DMS114 treated with DMSO at 0.1 percent for 48 hours (cell line): Measurements from ENCODE around the gene CDK17.
"Not testable (repeated sequence)": the region's sequence is repeated elsewhere in the genome, so short reads cannot be mapped to it uniquely, and the experiment has no call there.

ENCODE experiments used
- DNase-seq: peaks from one replicate; lab custom pipeline; 2025; ENCODE audit not compliant: unreplicated experiment; lab: John Stamatoyannopoulos, UW

Gene CDK17

GRCh38 chr12:96395236-96395635, 5.0 kb downstream of the CDK17 start:
- no peak for DNase-seq

GRCh38 chr12:96393229-96393628, 7.0 kb downstream of the CDK17 start:
- not testable (repeated sequence) for DNase-seq

DNA sequence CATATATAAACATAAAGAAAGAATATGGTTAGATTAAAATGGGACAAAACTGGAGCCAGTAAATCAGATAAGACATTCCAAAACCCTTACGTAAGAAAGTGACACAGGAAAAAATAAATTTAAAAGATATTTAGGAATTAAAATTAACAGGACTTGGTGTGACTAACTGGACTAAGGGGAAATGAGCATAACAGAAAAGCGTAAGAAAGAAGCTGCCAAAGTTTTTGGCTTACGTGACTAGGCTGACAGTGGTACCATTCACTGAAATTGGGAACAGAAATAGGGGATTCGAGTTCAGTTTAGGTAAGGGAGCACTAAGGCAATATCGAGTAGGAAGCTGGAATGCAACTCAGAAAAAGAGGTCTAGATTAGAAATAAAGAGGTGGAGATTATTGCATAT, 7.8 kb downstream of the CDK17 start:
- DNase-seq = no peak

GRCh38 chr12:96387981-96388380, 12.3 kb downstream of the CDK17 start:
- DNase-seq = no peak

DNA sequence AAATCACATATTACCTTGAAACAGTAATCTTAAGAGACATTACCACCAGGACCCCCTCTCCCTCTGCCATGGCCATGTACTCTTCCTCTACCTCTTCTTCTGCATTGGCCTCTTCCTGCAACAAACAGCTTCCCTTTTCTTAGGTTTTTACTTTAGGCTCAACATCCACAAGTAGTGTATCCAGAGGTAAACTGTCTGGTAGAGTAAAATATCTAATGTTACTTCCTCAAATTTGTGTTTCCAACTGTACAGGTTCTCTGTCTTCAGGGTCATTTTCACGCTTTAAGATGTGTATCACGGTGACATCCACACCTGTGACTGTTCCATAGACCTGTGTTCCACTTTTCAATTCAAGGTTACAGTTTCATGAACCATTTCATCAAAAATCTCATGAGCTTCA, 13.4 kb downstream of the CDK17 start:
- DNase-seq = no peak

DNA sequence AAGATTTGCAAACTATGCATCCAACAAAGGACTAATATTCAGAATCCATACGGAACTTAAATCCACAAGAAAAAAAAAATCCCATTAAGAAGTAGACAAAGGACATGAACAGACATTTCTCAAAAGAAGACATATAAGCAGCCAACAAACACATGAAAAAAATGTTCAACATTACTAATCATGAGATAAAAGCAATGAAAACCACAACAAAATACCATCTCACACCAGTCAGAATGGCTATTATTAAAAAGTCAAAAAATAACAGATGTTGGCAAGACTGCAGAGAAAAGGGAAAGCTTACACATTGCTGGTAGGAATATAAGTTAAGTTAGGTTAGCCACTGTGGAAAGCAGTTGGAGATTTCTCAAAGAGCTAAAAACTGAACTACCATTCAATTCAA, 16.2 kb downstream of the CDK17 start:
- no peak for DNase-seq

- DNase-seq = no peak
These were observed 16.9 kb downstream of the CDK17 start for GRCh38 chr12:96383371-96383770.

DNA sequence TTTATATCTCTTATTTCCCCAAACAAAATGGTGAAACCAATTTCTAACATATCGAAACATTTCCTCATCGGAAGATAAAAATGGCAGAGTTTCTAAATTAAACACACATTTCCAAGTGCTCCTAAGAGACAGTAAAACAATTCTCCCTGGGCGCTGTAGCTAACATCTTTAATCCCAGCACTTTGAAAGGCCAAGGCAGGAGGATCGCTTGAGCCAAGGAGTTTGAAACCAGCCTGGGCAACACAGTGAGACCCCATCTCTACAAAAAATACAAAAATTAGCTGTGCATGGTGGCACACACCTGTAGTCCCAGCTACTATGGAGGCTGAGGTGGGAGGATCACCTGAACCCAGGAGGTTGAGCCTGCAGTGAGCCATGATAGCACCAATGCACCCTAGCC, 20.5 kb downstream of the CDK17 start:
- not testable (repeated sequence) for DNase-seq

DNA sequence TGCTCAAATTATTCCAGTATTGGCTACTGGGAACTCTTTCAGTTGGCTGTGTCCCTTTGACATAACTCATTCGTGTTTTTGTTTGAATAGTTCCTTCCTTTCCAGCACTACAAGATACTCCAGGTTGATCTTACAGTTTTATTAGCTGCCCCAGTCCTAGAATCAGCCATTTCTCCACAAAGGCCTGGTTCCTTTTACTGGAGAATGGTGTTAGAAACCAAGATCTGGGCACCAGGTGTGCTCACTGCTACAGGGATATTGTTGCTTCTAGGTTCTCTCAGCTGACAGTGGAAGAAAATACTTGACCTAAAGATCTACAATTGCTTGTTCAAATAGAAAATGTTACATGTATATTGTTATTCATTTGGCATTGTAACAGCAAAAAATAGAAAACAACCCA, 21.9 kb downstream of the CDK17 start:
- no peak for DNase-seq

- no peak for DNase-seq
These were observed 23.4 kb downstream of the CDK17 start for GRCh38 chr12:96376865-96377264.

DNA sequence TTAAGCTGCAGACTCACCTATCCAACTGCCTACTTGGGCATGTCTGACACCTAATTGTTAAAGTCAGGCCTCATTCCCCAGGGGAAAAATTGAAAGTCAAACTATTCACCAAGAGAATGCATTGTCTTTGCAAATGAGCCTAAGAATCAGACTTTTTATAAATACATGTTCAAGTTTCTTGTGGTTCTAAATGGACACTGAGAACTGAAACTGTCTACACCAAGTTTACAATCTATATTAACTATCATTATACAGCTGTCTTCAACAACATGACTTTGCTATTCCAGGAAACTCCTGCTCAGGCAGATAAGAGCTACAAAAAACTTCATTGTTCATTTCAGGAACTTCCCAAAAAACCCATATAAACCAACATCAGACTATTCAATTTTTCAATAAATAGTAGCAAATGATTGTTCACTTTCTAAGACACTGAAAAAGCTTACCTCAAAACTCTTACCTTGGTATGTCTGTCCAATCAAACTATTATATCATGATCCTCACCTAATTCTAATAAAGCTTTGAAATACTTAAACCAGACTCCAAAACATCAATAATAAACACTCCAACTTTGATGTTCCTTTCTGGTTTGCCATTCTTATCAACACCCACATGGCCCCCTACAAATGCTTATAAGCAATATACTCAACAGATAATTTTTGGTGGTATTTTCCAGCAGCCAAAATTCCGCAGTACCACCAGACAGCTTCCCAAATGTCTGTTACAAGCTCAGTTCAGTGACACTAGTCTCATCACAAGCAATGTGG, 24.2 kb downstream of the CDK17 start:
- no peak for DNase-seq

DNA sequence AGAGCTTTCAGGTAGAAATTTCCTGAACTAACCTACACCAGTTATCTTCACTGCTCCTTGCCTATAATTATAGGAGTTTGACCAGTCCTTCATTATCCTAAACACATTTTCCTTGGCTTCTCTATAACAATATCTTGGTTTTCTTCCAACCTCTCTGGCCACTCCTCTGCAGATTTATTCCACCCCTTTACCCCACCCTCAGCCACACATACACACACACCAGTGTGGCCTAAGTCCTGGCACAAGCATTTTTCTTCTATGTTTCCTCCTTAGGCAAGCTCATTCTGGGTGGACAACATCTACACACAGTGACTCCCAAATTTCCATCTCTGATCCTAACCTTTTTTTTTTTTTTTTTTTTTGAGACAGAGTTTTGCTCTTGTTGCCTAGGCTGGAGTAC, 25.1 kb downstream of the CDK17 start:
- no peak for DNase-seq

DNA sequence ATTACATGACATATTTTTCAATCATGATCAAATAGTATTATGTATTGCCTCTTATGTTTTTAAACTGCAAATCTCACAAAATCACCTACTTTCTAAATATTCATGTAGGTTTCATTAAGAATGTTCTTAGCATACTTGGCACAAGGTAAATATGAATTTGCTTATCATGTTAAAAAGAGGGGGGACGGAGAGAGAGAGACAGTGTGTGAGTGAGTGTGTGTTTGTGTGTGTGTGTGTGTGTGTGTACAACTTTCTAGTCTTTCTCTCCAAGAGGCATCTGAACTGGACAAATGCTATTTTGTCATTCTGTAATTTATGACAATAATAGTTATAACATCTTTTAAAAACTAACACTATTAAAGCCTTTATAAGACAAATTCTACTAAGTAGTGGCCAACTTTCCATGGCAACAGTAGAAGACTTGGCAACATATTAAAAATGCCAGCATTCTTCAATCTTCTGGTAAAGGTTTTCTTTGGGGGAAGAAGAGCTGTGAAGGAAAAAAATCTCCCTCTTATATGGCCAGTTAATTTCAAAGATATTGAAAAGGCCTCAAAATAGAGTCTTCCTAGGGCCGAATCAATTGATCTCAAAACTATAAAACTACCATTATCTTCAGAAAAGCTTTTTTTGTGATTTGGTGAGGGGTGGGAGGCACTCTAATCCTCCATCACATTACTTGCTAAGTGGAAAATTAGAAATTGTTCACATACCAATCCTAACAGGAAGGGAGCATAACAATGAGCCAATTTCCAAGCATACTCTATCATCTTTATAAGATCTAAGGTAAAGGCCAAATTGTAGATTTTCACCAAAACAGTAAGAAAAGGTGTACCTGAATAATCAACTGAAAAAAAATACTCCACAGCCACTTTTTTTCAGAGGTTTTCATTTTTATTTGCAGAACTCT, 28.2 kb downstream of the CDK17 start:
- no peak for DNase-seq

- no peak for DNase-seq
These were observed 29.0 kb downstream of the CDK17 start for GRCh38 chr12:96371138-96371789.

DNA sequence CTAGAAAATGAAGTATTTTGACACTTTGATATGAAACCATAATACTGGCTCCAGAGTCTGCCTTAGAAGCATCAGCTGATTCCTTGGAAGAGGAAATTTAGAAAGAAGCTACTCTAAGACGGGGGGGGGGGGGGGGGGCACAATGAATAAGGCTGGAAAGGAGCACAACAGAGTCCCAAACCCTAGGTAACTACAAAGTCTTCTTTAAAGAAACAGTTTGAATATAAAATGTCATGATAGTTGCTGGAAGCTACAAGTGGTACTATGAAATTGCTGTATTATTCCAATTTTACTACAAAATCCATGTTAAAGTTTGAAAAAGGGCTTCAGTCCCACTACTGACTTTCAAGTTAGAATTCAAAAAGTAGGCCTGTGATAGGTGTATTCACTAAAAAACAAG, 31.6 kb downstream of the CDK17 start:
- no peak for DNase-seq

DNA sequence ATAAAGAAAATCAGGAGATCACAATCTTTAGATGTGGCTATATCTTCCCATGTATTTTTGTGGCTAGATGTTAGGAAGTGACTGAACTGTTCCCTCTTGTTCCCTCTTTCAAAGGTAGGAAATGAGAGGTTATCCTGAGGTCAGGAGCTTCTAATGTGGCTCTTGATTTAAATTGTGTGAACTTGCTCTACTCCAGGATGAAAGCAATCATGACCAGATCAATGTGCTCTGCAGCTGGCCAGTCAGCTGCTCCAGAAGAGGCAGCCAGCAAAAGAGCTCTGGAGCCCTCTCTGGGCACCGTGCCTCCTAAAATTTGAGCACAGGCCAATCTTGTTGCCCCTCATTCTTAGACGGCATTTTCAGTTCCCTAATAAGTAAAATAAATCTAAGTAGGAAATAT, 32.0 kb downstream of the CDK17 start:
- DNase-seq = no peak

DNA sequence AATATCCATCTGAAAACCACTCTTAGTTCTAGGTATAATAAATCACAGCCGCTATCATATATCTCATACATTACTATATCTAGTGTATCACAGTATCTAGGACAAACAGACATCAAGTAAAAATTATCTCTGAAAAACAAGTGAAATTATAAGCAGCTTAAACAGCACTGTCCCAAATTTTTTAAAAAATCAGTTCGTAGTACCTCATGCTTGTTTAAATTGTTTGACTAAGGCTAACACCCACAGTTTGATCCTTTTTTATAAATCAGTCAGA, 33.9 kb downstream of the CDK17 start:
- DNase-seq = no peak

DNA sequence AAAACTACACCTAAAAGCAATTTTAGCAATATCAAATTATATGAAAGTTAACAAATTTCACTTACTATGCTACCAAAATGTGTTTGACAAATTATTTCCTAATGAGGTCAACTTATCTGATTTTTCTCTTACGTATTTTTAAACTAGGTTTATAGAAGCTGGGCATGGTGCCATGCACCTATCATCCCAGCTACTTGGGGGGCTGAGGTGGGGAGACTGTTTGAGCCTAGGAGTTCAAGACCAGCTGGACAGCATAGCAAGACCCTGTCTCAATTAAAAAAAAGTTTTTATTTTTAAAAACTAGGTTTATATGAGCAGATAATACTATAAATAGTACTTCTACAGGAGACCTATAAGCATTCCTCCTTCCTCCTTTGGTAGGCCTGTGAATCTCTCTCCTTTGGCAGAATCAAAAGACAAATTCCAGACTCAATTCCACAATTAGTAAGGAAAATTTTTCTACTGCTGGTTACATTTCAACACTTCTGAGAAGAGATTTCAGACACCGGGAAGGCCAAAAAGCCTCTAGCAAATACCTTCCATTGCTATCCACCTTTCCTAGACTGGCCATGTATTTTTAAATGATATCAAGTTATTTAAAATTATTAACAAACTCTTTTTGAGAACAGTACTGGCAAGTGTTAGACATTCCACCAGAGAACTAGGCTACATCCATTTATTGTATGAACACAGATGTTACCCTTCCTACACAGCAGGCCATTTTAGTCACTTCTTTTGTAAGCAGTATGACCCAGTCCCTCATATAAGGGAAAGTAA, 34.4 kb downstream of the CDK17 start:
- no peak for DNase-seq

DNA sequence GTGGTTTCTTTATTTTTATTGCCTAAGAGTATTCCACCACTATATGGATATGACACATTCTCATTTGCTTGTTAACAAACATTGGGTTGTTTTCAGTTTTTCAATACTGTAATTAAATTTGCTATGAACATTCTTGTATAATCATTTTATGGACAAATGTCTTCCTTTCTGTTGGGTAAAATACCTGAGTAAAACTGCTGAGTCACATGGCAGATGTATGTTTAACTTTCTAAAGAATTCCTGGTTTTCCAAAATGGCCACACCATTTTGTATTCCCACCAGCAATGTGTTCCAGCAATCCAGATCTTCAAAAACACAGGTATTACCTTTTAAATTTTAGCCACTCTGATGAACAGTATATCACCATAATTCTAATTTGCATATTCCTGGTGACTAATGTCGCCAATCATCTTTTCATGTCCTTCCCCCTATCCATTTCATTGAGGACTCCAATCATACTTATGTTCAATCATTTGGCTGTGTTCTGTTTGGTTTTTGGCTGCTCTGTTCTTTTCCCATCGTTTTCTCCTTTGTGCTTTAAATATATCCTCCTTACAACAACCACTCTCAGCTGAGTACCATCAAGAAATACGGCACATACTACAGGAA, 36.0 kb downstream of the CDK17 start:
- no peak for DNase-seq

GRCh38 chr12:96361074-96361473, 39.2 kb downstream of the CDK17 start:
- DNase-seq = no peak

DNA sequence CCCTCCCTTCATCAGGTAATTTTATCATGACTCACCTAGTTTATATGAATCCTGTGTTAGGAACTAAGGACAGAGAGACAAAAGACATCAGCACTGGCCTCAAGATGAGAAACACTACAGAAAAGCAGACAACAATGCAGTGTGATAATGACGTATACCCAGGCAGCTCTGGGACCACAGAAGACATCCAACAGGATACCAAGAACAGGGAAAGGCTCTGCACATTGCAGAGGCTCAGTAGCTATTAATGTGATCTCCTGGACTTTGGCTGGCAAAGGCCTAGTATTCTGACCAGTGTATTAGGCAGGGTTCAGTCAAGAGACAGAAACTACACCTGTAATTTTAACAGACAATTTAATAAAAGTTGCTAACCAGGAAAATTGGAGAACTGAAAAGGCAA, 39.7 kb downstream of the CDK17 start:
- DNase-seq = no peak
